Stomach (tissue), 9 donors: ENCODE results near the gene ADAMTS6. TPM values are rescaled to one million over a fixed set of nuclear protein-coding genes. Genes with fewer than 3 reads are reported as not detected.

ENCODE experiments used
- DNase-seq, 2 donors: peaks; one replicate each; pipeline versions ENCODE4 v3.0.0 to v3.0.0-alpha.2; 2013 to 2019
- H3K27ac ChIP-seq, 5 donors: fragments of 200-600 bp in 4 of 5; sonication (generic) in 4 of 5; one replicate each; pipeline ENCODE4 v1.5.1; 2013 to 2019; ENCODE audit warnings: mild to moderate bottlenecking in 1 of 5, moderate library complexity in 1 of 5
- H3K27me3 ChIP-seq, 3 donors: fragments of 200-600 bp; sonication (generic); one replicate each; pipeline ENCODE4 v1.5.1; 2017 to 2019; ENCODE audit warnings: mixed run types in 1 of 3
- H3K36me3 ChIP-seq, 4 donors: fragments of 200-600 bp; sonication (generic); 1 replicate in 3 of 4; 2 replicates in 1 of 4; pipeline ENCODE4 v1.5.1; 2016 to 2019
- H3K4me1 ChIP-seq, 4 donors: fragments of 200-600 bp; sonication (generic); one replicate each; pipeline ENCODE4 v1.5.1; 2016 to 2019
- H3K4me3 ChIP-seq, 4 donors: fragments of 200-600 bp; sonication (generic) in 3 of 4; one replicate each; pipeline ENCODE4 v1.5.1; 2016 to 2019; ENCODE audit warnings: mild to moderate bottlenecking in 1 of 4
- H3K9me3 ChIP-seq, 4 donors: fragments of 200-600 bp; sonication (generic); one replicate each; pipeline ENCODE4 v1.5.1; 2016 to 2019
- CTCF ChIP-seq, 7 experiments: fragments of 450-650 bp in 4 of 7; fragments of 200-600 bp in 3 of 7; sonication (generic) in 3 of 7; IDR thresholded peaks; one replicate each; pipeline ENCODE4 v1.5.1; 2016 to 2019; ENCODE audit warnings: antibody characterized with exemption in 7 of 7, control low read depth in 2 of 7, mild to moderate bottlenecking in 1 of 7
- EP300 ChIP-seq: sonication (generic); formaldehyde crosslinking; IDR thresholded peaks from one replicate; pipeline ENCODE4 v1.6.1; 2017; ENCODE audit warnings: antibody characterized with exemption
- POLR2A ChIP-seq, 4 donors: fragments of 450-650 bp; IDR thresholded peaks; one replicate each; pipeline ENCODE4 v1.6.1; 2016; ENCODE audit warnings: antibody characterized with exemption in 4 of 4, control low read depth in 2 of 4, mild to moderate bottlenecking in 1 of 4, moderate library complexity in 1 of 4
- POLR2AphosphoS5 ChIP-seq, 3 donors: sonication (generic); formaldehyde crosslinking; IDR thresholded peaks; one replicate each; pipeline ENCODE4 v1.6.1; 2016; ENCODE audit warnings: antibody characterized with exemption in 3 of 3
- WGBS, 5 donors: extraction: QIAGEN DNeasy Blood & Tissue Kit in 3 of 5; methylation state at CpG; one replicate each; pipeline versions ENCODE4 v1.1.5 to v1.1.7; 2013 to 2018; 5-methylcytosine and 5-hydroxymethylcytosine counted together
- intact Hi-C: fragments of 100-400 bp; cut with DNase I; formaldehyde crosslinking; loops from one replicate; pipeline ENCODE4 v1.15.1; 2023; ENCODE audit warnings: low total_unique reads
- polyA plus RNA-seq, 3 donors: library from polyadenylated mRNA; stranded (reverse); fragments of 200-250 nt; gene quantifications; one replicate each; pipeline ENCODE4 v1.2.3, GENCODE V29; 2013
- total RNA-seq, 5 donors: library from RNA; depleted of rRNA; stranded (reverse); fragments of >200 nt; gene quantifications; one replicate each; pipeline versions ENCODE4 v1.1.0 to v1.2.3, GENCODE V29; 2014 to 2016
- donor health status: healthy with polysubstance abuse.
- donor health status: Bipolar disorder and iron deficiency.
- donor health status: healthy.

Gene ADAMTS6
- total and polyA plus RNA-seq, 8 donors: 0.15 to 43.3 (median 0.58) TPM; not detected in 1

GRCh38 chr5:65475336-65475735 lies 6.4 kb downstream of the ADAMTS6 start:
- H3K36me3 ChIP-seq: no peaks in the 10 kb centered on the region
- H3K4me3 ChIP-seq: no peak overlapping the region
- WGBS, 5 donors: 70 to 89% (median 81%) methylated on average over 4 of the region's 4 CpGs
- H3K27me3 ChIP-seq: no peaks in the 10 kb centered on the region
- intact Hi-C loops: no loop called here
- no peaks in the 10 kb centered on the region for H3K9me3 ChIP-seq
- DNase-seq: no peak
- peaks cover under 1 to 10% (median 7%) of the 10 kb centered on the region in 4 donors for H3K4me1 ChIP-seq
- no peak overlapping the region for H3K27ac ChIP-seq
- TF ChIP-seq POLR2A (IDR thresholded peaks at IDR 0.05) (no peak), EP300 (no peak), CTCF (IDR thresholded peaks at IDR 0.05) (no peak), POLR2AphosphoS5 (IDR thresholded peaks at IDR 0.05) (no peak)

- no peak for DNase-seq
- Histone ChIP-seq H3K27me3 (no peaks in the 10 kb centered on the region), H3K4me1 (no peaks in the 10 kb centered on the region), H3K9me3 (no peaks in the 10 kb centered on the region), H3K27ac (no peak overlapping the region), H3K36me3 (no peaks in the 10 kb centered on the region), H3K4me3 (no peak overlapping the region)
- intact Hi-C loops: no loop called here
- 64 to 67% (median 65%) methylated on average over 3 of the region's 3 CpGs for WGBS, 5 donors
- TF ChIP-seq EP300 (no peak), POLR2AphosphoS5 (IDR thresholded peaks at IDR 0.05) (no peak), CTCF (IDR thresholded peaks at IDR 0.05) (no peak), POLR2A (IDR thresholded peaks at IDR 0.05) (no peak)
Observed at GRCh38 chr5:65474130-65474711, 7.5 kb downstream of the ADAMTS6 start.

- Histone ChIP-seq H3K27me3 (no peaks in the 10 kb centered on the region), H3K27ac (no peak overlapping the region), H3K36me3 (no peaks in the 10 kb centered on the region), H3K9me3 (no peaks in the 10 kb centered on the region), H3K4me1 (no peaks in the 10 kb centered on the region), H3K4me3 (no peak overlapping the region)
- WGBS, 5 donors: 59 to 73% (median 67%) methylated on average over 3 of the region's 3 CpGs
- intact Hi-C loops: no loop called here
- TF ChIP-seq POLR2AphosphoS5 (IDR thresholded peaks at IDR 0.05) (no peak), EP300 (no peak), POLR2A (IDR thresholded peaks at IDR 0.05) (no peak), CTCF (IDR thresholded peaks at IDR 0.05) (no peak)
- DNase-seq: no peak
Observed at GRCh38 chr5:65468633-65469032, 13.1 kb downstream of the ADAMTS6 start.

- WGBS, 5 donors: 36 to 70% (median 42%) methylated on average over 3 of the region's 3 CpGs
Observed at GRCh38 chr5:65462139-65462705, 19.5 kb downstream of the ADAMTS6 start.

More at GRCh38 chr5:65462139-65462705, 19.5 kb downstream of the ADAMTS6 start:
- intact Hi-C loops: no loop called here
- Histone ChIP-seq H3K27me3 (no peaks in the 10 kb centered on the region), H3K27ac (no peak overlapping the region), H3K36me3 (no peaks in the 10 kb centered on the region), H3K4me1 (no peaks in the 10 kb centered on the region), H3K9me3 (no peaks in the 10 kb centered on the region), H3K4me3 (no peak overlapping the region)
- no peak for DNase-seq
- TF ChIP-seq EP300 (no peak), CTCF (IDR thresholded peaks at IDR 0.05) (no peak)
